ENCODE measurements around the gene ZG16. TPM values are rescaled to one million over a fixed set of nuclear protein-coding genes. Genes with fewer than 3 reads are reported as not detected.

The ZG16 gene
- total RNA-seq, 6 experiments from 2014 or later, result 0.06 to 3.1 (median 1.1) TPM

DNA sequence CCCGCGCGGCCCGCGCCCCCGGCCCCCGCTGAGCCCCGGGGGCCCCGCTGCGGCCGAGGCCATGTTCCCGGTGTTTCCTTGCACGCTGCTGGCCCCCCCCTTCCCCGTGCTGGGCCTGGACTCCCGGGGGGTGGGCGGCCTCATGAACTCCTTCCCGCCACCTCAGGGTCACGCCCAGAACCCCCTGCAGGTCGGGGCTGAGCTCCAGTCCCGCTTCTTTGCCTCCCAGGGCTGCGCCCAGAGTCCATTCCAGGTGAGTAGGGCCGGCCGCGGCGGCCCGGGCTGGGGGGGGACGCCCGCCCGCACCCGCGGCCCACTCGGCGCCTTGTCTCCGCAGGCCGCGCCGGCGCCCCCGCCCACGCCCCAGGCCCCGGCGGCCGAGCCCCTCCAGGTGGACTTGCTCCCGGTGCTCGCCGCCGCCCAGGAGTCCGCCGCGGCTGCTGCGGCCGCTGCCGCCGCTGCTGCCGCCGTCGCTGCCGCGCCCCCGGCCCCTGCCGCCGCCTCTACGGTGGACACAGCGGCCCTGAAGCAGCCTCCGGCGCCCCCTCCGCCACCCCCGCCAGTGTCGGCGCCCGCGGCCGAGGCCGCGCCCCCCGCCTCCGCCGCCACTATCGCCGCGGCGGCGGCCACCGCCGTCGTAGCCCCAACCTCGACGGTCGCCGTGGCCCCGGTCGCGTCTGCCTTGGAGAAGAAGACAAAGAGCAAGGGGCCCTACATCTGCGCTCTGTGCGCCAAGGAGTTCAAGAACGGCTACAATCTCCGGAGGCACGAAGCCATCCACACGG lies 28.8 kb downstream of the ZG16 start:
- peak; percentile 64 to 79 (median 68) for DNase-seq

DNA sequence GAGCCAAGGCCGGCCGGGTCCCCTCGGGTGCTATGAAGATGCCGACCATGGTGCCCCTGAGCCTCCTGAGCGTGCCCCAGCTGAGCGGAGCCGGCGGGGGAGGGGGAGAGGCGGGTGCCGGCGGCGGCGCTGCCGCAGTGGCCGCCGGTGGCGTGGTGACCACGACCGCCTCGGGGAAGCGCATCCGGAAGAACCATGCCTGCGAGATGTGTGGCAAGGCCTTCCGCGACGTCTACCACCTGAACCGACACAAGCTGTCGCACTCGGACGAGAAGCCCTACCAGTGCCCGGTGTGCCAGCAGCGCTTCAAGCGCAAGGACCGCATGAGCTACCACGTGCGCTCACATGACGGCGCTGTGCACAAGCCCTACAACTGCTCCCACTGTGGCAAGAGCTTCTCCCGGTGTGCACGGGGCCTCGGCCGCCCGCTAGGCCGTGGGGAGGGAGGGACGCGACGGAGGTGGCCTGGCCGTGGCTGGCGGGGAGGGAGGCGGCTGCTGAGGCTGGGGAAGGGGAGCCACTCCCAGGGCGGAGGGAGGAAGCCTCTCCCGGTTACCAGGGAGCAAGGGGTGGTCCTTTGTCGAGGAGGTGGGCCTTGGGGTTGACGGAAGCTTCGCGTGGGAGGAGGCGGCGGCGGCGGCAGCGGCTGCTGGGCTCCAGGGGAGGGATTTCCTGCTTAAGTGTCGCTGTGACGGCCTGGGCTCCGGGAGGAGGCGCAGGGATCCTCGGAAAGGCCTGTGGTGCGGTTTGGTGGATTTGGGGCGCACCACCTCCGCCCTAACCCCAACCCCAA lies 29.6 kb downstream of the ZG16 start:
- intact Hi-C loops (cut with DNase I), result no loop called here
- Histone ChIP-seq H3K4me1 (peaks cover 0 to 30% (median 8%) of the 10 kb centered on the region in 4 donors), H3K36me3 (peaks cover 0 to 10% (median 0%) of the 10 kb centered on the region in 4 donors), H3K4me3 (peak overlapping the region; percentile 34 to 63 (median 40)), H3K27ac (peak overlapping the region; percentile 55 to 83 (median 69)), H3K27me3 (no peaks in the 10 kb centered on the region), H3K9me3 (no peaks in the 10 kb centered on the region)
- 18% methylated on average over 2 of the region's 69 CpGs for WGBS (ENCODE audit: insufficient coverage, low coverage, low lambda C conversion rate, missing lambda C conversion rate)
- ATAC-seq, result peak; percentile 1 to 9 (median 7)
- DNase-seq, result peak; percentile 84 to 87 (median 86)
- TF ChIP-seq POLR2A (IDR thresholded peaks at IDR 0.05), result peak; percentile 28
- TF ChIP-seq, protein P1, sequence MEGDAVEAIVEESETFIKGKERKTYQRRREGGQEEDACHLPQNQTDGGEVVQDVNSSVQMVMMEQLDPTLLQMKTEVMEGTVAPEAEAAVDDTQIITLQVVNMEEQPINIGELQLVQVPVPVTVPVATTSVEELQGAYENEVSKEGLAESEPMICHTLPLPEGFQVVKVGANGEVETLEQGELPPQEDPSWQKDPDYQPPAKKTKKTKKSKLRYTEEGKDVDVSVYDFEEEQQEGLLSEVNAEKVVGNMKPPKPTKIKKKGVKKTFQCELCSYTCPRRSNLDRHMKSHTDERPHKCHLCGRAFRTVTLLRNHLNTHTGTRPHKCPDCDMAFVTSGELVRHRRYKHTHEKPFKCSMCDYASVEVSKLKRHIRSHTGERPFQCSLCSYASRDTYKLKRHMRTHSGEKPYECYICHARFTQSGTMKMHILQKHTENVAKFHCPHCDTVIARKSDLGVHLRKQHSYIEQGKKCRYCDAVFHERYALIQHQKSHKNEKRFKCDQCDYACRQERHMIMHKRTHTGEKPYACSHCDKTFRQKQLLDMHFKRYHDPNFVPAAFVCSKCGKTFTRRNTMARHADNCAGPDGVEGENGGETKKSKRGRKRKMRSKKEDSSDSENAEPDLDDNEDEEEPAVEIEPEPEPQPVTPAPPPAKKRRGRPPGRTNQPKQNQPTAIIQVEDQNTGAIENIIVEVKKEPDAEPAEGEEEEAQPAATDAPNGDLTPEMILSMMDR (IDR thresholded peaks at IDR 0.05), result peak in 2 of 4 donors; percentile 14 to 37

More for the DNA sequence above, 28.8 kb downstream of the ZG16 start:
- Histone ChIP-seq H3K9me3 (no peaks in the 10 kb centered on the region), H3K27me3 (no peaks in the 10 kb centered on the region), H3K36me3 (peaks cover 0 to 10% (median 0%) of the 10 kb centered on the region in 4 donors), H3K27ac (peak overlapping the region; percentile 55 to 83 (median 69)), H3K4me1 (peaks cover 0 to 23% (median 5%) of the 10 kb centered on the region in 4 donors), H3K4me3 (peak overlapping the region; percentile 44 to 63 (median 52))
- TF ChIP-seq, protein P1 (IDR thresholded peaks at IDR 0.05), result no peak
- no peak for TF ChIP-seq POLR2A (IDR thresholded peaks at IDR 0.05)
- WGBS (ENCODE audit: insufficient coverage, low coverage, low lambda C conversion rate, missing lambda C conversion rate), result no CpG with 5 or more reads among the region's 99 CpGs
- intact Hi-C loops (cut with DNase I), result no loop called here
- no peak for ATAC-seq

DNA sequence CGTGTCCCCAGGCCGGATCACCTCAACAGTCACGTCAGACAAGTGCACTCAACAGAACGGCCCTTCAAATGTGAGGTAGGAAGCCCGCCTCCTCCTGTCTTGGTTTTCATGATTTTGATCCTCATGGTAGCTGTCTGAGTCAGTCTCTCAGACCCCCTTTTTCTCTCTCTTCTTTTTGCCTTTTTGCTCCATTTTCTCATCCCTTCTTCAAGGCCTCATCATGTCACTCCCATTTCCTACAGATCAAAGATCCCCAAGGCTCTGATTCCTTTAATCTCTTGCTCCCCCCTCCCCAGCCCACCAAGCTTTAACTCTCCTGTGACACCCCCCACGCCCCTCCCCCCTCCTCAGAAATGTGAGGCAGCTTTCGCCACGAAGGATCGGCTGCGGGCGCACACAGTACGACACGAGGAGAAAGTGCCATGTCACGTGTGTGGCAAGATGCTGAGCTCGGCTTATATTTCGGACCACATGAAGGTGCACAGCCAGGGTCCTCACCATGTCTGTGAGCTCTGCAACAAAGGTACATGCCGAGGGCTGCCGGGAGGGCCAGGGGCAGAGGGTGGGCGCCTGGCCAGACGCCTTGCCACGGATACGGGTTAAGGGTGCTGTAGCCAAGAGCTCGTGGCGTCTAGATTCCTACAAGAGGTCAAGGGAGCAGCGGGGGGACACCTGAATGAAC lies 30.3 kb downstream of the ZG16 start:
- Histone ChIP-seq H3K9me3 (no peaks in the 10 kb centered on the region), H3K4me3 (peak overlapping the region; percentile 34 to 63 (median 40)), H3K36me3 (peaks cover 0 to 10% (median 0%) of the 10 kb centered on the region in 4 donors), H3K27ac (peak overlapping the region; percentile 55 to 83 (median 69)), H3K27me3 (no peaks in the 10 kb centered on the region), H3K4me1 (peaks cover 0 to 30% (median 8%) of the 10 kb centered on the region in 4 donors)
- intact Hi-C loops (cut with DNase I), result no loop called here
- 46% methylated on average over 13 of the region's 25 CpGs for WGBS (ENCODE audit: insufficient coverage, low coverage, low lambda C conversion rate, missing lambda C conversion rate)
- ATAC-seq (no peak), DNase-seq (peak in 1 of 3 donors; percentile 49)
- TF ChIP-seq, protein P1 (IDR thresholded peaks at IDR 0.05), result no peak
- TF ChIP-seq POLR2A (IDR thresholded peaks at IDR 0.05), result no peak

DNA sequence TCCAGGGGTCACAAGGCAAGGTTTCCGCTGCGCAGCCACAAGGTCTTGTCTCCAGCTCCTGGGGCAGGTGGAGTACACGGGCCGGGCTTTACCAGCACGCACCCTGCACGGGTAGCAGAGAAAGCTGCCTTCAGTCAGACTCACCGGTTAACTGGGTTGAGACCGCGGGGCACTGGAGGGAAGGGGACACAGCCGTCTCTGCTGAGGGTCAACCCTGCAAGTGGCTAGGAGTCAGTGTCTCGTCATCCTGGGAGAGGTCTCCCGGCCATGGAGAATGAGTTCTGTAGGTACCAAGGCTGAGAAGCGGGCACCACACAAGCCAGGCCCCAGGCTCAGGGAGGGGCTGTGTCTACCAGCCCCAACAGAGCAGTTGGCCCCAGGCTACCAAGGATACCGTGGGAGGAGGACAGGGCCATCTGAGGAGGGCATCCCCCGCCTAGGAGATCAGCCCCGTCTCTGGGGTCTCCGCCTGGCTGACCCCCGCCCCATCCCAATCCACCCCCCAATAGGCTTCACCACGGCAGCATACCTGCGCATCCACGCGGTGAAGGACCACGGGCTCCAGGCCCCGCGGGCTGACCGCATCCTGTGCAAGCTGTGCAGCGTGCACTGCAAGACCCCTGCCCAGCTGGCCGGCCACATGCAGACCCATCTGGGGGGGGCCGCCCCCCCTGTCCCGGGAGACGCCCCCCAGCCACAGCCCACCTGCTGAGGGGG lies 31.1 kb downstream of the ZG16 start:
- TF ChIP-seq POLR2A (IDR thresholded peaks at IDR 0.05), result no peak
- TF ChIP-seq, protein P1 (IDR thresholded peaks at IDR 0.05), result no peak
- 69% methylated on average over 3 of the region's 31 CpGs for WGBS (ENCODE audit: insufficient coverage, low coverage, low lambda C conversion rate, missing lambda C conversion rate)

More for the DNA sequence above, 31.1 kb downstream of the ZG16 start:
- no peaks in the 10 kb centered on the region for H3K27me3 ChIP-seq
- H3K4me1 ChIP-seq, result peaks cover 0 to 27% (median 8%) of the 10 kb centered on the region in 4 donors
- intact Hi-C loops (cut with DNase I), result no loop called here
- H3K36me3 ChIP-seq, result peaks cover 0 to 10% (median 0%) of the 10 kb centered on the region in 4 donors
- ATAC-seq (no peak), DNase-seq (peak in 1 of 3 donors; percentile 61)
- H3K4me3 ChIP-seq, result no peak overlapping the region
- no peak overlapping the region for H3K27ac ChIP-seq
- H3K9me3 ChIP-seq, result no peaks in the 10 kb centered on the region

Data from right lobe of liver (tissue), 6 donors.